GM21447 (cell line): ENCODE data around the gene CCDC38.
"Not testable (repeated sequence)": the region's sequence is repeated elsewhere in the genome, so short reads cannot be mapped to it uniquely, and the experiment has no call there.

ENCODE experiments used
- ATAC-seq: cut with Tn5 transposase; IDR thresholded peaks from one replicate; pipeline ENCODE4 v1.9.1; 2021; ENCODE audit not compliant: unreplicated experiment

CCDC38 gene

DNA sequence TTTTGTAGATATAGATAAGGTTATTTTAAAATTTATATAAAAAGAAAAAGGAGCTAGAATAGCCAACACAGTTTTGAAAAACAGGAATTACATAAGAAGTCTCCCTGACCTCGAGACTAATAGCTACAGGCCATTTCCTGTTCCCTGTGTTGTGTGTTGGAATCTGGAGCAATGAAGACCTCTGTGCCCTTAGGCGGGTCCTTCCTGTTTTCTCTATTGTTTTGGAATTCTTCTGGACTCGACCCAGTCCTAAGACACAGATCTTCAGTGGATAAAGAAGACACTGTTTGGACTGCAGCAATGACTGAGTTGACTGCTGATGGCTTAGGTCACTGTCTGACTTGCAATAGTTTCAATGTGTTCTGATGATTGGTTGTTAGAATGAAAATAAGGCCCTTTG is 57.4 kb downstream of the CCDC38 start:
- no peak for ATAC-seq

DNA sequence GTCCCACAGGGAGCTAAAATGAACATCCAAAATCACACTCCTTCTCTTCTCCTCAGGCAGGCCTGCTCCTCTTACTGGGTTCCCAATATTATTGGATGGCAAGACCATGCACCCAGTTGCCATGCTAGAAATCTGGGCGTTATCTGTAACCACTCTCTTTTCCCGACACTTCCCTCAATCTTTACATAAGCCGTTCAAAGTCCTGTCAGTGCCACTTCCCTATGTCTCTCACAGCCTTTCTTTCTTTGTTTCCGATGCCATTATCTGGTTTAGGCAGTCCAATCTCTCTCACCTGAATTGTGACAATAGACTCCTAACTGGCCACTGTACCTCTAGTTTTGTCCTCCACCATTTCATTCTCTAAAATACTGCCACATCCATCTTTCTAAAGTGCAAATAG is 59.5 kb downstream of the CCDC38 start:
- ATAC-seq = no peak

DNA sequence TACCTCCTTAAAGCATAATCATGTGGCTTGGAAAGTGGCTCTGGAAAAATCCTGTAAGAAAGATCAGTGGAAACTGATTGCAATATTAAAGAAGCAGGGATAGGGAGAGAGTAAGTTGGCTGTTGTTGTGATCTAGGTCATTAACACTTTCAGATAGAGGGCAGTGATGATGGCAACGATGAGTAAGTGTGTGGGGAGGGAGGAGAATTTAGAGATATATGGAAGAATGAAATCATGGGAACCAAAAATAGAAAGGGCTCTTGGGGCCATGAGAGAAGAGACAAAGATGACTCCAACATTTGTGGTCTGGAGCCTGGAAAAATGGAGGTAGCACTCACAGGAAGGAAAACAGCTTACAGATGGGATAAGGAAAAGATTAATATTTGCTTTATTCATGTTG is 60.3 kb downstream of the CCDC38 start:
- no peak for ATAC-seq

DNA sequence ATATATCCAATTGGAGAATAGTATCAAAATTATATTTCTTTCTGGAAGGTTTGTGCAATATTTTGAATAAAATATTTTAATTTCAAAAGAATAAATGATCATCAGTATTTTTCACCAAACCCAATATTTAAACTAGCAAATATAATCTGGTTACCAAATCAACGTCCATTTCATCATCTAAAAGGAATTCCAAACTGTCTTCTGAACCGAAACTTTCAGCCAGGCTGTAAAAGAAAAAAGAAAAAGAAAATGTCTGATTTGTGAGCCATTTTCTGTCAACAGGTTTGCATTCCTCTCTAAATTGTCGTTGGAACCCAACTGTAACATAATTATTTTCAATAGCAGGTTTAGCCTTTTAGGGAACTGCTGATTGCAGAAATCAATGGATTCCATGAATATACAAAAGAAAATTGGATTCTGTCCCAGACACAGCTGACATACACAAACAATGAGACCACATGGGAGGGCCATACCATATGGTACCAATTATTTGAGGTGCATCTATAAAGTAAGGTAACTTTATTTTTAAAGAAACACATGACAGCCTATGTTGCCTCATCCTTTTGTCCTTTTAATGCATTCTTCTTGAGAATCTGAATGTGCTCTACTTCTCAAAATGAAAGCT is 61.0 kb downstream of the CCDC38 start:
- no peak for ATAC-seq

DNA sequence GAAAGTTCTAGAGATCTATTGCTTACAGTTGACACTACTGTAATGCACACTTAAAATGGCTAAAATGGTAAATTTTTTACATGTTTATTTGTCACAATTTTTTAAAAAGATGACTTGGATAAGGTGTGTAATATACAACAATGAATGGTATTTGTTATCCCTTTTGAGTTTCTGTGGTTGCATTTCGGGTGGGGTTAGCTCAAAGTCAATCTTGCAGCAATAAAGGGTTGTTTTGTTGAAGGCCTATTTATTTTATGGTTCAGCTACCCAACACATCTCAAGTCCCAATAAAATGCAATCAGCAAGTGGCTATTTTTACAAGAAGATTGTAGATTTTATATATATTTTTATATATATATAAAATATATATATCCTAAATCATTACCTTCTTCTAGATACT is 61.5 kb downstream of the CCDC38 start:
- no peak for ATAC-seq

DNA sequence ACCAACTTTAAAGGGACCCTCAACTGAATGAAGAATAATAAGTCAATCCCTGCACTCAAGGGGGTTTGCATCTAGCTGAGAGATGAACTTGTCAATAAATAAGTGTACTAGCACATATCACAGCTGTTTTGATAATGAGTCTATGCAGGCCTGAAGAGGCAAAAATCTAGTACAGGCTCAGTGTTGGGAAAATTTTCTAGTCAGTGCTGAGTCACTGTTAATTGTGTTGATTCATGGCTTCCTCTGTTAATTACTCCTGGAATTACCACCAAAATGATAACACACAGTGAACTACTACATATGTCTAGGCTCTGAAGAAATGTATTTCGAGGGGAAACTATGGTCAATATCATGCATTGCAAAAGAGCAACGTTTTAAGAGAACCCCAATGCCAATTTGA is 64.8 kb downstream of the CCDC38 start:
- ATAC-seq = no peak

DNA sequence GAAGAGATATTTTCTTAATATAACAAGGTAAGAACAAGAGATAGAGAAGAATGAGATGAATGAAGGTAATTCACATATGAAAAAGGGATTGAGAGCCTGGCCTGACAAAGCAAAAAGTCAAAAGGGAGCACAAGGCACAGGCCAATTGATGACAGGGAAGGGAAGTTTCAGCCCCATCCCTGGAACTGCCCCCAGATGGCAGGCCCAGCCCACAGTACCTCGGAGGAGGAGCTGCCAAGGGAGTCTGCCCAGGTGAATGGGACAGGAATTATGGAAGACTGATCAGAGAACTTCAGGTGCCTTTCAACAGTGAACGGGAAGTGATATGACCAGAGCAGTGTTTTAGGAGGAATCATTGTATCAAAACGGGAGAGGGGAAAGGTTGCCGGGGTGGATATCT is 68.0 kb downstream of the CCDC38 start:
- no peak for ATAC-seq

DNA sequence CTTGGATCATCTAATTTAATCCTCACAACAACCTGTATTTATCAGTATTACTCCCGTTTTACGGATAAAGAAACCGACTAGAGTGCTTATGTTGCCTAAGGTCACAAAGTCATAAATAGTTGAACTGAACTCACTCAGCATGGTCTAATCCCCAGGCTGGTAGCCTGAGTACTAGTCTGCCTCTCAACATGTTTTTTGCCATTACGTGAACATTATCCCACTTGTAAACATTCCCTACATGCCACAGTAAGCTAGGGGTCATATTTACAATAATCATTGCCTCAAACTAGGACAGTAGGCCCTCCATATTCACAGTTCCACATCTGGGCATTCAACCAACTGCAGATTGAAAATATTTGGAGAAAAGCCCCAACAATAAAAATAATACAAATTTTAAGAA is 71.5 kb downstream of the CCDC38 start:
- no peak for ATAC-seq

DNA sequence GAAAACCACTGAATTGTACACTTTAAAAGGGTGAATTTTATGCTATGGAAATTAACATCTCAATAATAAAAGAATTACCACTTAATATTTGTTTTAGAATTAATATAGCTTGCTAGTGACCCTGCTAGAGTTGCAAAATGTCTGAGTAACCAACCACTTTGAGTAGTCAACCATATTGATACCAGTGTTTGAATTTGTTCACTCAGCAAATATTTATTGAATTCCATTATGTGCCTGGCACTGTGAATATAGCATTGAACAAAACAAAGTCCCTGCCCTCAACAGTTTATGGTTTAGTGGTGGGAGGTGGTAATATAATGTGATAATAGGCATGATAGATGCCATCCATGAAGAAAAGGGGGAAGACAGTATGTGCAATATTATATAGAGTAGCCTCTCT is 79.1 kb downstream of the CCDC38 start:
- no peak for ATAC-seq

DNA sequence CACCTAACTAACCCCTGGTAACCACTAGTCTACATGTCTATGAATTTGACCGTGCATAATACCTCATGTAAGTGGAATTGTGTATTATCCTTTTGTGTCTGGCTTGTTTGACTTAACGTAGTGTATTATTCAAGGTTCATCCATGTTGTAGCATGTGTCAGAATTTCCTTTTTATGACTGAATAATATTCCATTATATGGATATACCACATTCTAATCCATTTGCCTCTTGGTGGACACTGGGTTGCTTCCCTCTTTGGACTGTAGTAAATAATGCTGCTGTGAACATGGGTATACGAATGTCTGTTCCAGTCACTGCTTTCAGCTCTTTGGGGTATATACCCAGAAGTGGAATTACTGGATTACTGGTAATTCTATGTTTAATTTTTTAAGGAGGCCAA is 80.4 kb downstream of the CCDC38 start:
- no peak for ATAC-seq

DNA sequence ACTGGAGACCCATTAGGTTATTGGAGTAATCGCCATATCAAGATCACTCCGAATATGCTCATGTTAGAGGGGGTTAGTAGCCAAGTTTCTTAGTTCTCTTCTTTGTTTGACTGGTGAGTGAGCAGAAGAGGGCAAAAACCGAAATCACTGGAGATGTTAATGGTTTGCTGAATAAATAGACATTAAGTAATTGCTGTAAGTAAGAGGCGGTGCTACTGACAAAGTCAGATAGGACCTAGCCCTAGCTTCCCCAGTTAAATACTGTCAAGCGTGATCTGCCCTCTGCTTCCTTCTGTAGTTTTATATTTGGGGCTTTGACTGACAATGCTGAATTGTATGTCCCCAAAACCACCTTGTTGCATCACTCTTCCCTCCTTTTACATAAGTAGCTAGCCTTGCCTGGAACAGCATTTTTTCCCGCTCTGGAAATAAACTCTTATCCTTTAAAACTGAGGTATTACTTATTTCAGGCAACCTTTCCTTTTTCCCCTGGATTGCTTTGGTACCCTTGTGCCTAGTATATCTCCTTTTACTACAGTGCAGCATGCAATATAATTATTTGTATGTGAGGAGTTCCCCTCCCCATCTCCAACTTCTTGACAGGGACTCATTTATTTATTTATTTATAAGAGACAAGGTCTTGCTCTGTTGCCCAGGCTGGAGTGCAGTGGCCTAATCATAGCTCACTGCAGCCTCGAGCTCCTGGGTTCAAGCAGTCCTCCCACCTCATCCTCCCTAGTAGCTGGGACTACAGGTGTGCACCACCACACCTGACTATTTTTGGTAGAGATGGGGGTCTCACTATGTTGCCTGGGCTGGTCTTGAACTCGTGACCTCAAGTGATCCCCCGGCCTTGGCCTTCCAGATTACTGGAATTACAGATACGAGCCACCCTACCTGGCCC is 82.2 kb downstream of the CCDC38 start:
- no peak for ATAC-seq

DNA sequence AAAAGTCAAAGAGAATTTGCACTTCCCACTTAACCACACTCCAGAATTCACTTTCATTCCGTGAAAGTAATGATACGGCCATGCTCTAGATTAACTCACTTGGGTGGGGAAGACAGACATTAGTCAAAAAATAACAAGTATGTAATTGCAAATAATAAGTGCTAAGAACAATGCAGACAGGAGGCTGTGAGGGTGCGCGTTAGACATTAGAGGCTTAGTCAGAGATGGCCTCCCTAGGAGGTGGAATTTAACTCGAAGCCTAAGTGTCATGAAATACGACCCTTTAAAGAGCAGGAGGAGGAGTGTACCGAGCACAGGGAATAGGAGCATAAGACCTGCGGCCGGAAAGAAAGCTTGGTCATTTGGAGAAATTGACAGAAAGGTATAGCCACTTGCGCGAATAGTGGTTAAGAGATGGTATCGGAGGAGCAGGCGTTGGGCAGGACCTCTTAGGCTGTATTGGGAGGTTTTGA is 83.0 kb downstream of the CCDC38 start:
- peak; percentile 13 for ATAC-seq

DNA sequence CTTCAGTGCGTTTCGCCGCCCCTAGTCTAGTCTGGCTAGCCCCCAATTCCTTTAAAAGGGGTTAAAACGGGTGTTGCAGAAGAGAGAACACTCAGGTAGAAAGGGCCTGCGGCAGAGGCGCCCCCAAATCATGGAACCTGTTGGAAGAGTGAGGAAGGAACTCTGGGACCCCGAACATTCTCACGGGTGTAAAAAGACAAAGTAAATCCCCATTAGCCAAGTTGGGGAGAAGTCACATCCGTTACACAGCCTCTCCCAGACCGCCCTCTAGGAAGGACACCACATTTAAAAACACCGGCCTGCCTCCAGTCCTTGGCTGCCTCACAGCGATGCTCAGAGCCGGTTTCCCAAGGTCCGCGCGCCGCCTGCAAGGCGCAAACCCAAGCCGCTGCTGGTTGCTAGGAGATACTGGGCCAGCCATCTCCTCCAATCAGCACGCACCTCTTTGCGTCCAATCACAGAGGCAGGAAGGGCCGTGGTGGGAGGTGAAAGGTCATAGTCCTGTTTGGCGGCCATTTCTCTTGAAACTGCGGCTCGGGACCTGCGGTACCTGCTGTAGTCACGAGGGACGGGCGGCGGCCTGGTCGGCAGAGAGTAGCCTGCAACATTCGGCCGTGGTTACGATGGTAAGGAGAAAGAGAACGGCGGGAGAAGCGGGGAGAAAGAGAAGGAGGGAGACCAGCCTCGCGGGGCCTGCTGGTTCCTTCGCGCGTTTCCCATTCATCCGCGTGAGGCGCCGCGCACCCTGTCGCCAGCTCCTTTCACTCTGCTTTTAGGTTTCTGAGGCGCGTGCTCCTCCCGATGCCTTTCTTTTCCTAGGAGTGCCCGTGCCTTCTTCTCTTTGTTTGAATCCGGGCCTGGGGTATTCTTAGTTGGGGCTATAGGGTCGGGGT is 83.7 kb downstream of the CCDC38 start, which contains the start of gene SNRPF:
Gene SNRPF, plus strand, starts transcription at position 502 of the 893 bp plus-strand sequence. Its CDS starts 122 bp downstream, at position 624.
- ATAC-seq = peak; percentile 100

DNA sequence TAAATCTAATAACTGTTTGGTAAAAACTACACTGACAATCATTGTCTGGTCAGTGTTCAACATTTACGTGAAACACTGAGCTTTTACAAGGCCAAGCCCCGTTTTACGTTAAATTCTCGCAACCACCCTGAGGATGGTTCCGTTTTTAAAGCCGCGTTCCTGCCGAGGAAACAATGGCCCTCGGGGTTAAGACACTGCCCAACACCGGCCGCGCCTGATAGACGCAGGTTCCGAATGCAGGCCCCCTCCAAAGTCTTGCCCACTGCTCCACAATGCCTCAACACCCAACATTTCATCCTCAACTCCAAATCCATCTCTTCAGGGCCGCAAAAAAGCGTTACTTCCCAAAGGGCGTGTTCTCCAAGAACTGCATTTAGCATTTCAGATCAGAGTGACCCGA is 84.6 kb downstream of the CCDC38 start:
- no peak for ATAC-seq

DNA sequence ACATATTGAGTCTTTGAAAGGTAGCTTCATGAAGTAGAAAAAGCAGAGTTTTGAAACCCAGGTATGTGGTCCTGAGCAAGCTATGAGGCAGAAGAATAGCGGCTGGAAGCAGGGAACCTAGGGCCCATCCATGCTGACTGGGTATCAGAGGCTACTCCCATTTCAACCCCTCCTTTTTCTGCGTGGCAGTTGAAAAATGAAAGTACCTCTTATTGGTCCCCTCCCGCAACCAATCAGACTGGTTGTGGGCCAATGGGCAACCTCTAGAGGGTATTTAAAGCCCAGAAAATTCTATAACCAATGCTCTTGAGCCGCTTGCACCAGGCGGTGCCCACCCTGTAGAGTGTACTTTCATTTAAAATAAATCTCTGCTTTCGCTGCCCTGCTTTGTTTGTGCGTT is 85.3 kb downstream of the CCDC38 start:
- no peak for ATAC-seq

DNA sequence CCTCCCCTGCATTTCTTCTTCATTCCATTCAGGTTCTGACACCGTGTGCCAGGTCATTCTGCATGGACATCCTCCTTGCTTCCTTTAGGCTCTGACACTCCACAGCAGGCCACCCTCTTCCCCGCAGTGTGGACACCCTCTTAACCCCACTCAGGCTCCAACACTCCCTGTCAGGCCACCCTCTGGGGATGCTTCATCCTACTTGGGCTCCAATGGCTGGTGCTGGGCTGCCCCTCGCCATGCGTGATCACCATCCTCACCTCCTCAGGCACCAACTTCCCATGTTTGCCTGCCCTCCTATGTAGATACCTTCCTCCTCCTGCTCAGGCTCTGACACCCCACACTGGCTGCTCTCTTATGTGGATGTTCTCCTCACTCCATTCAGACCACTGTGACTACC is 90.3 kb downstream of the CCDC38 start:
- ATAC-seq = no peak

DNA sequence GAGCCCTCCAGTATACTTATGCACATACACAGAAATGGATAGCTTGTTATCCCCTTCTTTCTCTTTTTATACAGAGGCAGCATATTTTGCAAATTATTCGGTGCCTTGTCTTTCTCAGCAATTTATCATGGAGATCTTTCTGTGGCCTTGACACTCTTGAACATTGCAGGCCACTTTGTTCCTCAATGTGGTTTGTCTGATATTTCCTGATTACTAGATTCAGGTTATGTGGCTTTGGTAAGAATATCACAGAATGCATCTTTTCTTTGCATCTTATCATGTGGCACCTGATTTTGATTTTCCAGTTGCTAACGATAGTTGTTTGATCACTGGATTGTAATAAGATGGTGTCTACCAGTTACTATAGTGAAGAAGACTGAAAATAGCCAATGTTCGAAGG is 90.8 kb downstream of the CCDC38 start:
- ATAC-seq = no peak

DNA sequence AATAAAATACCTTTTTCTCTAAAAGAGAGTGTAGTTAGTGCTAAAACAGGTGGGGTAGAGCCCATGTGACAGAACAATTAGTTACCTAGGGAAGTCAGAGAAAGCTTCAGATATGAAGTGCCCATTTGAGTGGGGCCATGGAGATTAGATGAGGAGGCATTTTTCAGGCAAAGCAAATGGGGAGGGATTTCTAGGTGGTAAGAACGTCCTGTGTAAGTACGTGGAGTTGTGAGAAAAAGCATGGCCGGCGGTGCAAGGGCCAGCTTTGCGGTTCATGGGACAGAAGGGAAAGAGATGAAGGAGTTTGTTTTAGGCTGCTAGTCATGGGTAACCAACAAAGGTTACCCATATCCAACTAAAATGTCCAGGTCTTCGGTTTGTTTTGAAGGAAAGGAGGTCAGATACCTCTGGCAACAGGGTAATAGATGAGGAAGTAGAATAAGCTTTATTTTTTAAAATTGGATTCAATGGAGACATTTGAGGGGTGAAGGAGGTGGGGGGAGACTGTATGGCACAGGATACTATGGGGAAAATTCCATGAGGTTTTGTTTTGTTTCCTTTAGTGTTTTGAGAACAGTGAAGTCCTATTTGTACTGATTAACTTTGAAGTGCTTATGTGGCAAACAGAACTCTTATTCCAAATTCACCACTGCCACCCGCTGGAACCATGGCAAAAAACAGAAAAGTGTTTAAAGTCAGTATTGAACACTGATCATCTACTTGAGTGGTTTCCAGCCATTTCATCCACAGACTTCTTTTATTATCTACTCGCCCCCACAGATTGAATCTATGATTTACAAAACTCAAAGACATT is 93.6 kb downstream of the CCDC38 start:
- ATAC-seq = no peak

DNA sequence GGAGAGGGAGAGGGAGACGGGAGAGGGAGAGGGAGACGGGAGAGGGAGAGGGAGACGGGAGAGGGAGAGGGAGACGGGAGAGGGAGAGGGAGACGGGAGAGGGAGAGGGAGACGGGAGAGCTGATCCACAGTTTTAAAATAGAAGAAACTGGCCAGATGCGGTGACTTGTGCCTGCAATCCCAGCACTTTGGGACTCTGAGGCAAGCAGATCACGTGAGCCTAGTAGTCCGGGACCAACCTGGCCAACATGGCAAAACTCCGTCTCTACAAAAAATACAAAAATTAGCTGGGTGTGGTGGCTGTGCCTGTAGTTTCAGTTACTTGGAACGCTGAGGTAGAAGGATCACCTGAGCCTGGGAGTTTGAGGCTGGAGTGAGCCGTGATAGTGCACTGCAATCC is 100.0 kb downstream of the CCDC38 start:
- not testable (repeated sequence) for ATAC-seq

DNA sequence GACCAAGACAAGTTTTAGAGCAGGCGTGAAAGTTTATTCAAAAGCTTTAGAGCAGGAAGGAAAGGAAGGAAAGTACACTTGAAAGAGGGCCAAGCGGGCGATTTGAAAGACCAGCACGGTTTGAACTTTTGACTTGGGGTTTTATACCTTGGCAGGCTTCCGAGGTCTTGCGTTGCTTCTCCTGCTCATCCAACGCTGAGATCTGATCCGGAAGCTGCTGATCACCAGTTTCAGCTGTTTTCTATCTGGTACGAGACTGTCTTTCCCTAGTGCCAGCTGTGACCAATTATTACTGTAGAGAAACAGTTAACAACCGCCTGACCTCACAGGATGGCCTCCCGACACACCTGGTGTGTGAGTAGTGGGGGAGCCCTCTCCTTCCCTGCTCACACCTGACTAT is 104.3 kb downstream of the CCDC38 start:
- ATAC-seq = no peak
